Fibroblast of pulmonary artery (primary cell): ENCODE measurements around the gene IFNG.

ENCODE experiments used
- DNase-seq: peaks from one replicate; pipeline ENCODE4 v3.0.0-alpha.2; 2010; ENCODE audit warnings: low read depth
- H3K4me3 ChIP-seq: replicated peaks from 2 replicates; pipeline ENCODE4 v1.5.1; 2011; ENCODE audit warnings: low read depth, mild to moderate bottlenecking, control low read depth, low read length, moderate library complexity
- CTCF ChIP-seq: IDR thresholded peaks from 2 replicates; pipeline ENCODE4 v1.5.1; 2011; ENCODE audit warnings: mild to moderate bottlenecking, control low read depth, low read length, inconsistent platforms; ENCODE audit errors: missing control alignments

The IFNG gene

GRCh38 chr12:68137335-68137830 lies 22.2 kb downstream of the IFNG start:
- DNase-seq, result no peak
- H3K4me3 ChIP-seq, result no peak overlapping the region
- TF ChIP-seq CTCF, result no peak

DNA sequence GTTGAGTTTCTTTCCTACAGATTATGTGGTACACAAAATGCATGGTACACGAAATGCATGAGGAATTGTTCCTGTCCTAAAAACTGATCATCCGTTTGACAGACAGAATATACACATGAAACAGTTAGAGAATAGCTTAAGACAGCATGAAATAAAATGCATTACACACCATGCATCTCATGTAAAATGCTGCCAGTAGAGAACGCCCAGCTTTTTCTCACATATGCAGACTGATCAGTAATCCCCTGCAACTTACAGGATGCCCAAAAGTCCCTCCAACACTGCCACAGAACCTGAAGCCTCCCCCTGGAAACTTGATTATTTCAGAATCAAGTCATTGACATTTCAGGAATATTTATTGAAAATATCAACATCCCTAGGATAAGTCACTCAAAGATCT lies 24.0 kb downstream of the IFNG start:
- no peak for DNase-seq
- no peak overlapping the region for H3K4me3 ChIP-seq
- TF ChIP-seq CTCF, result no peak

DNA sequence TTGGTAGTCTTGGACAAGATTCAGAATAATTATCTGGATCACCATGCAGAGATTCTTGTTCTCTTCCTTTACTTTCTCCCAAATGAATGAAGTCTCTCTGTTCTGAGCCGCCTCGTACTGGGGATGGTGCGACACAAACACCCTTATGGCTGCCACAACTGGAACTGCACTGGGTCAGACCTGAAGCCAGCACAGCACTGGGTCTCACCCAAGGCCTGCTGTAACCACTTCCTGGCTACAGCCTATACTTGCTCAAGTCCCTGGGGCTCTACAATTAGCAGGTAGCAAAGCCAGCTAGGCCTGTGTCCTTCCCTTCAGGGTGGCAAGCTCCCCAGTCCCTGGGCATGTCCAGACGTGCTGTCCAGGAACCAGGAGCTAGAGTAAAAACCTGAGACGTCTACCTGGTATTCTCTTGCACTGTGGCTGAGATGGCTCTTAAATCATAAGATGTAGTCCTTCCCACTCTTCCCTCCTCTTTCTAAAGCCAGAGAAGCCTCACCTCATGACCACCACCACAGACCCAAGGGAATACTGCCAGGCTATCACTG lies 27.6 kb downstream of the IFNG start:
- TF ChIP-seq CTCF, result no peak
- no peak for DNase-seq
- H3K4me3 ChIP-seq, result no peak overlapping the region

DNA sequence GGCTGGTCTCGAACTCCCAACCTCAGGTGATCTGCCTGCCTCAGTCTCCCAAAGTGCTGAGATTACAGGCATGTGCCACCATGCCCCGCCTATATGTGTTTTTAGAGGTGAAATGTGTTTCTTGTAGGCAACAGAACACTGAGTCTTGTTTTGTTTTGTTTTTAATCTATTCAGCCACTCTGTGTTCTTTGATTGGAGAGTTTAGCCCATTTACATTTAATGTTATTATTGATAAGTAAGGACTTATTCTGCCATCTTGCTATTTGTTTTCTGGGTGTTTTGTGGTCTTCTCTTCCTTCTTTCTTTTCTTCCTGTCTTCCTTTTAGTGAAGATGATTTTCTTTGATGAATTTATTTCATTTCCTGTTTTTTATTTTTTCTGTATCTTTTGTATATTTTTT lies 29.6 kb downstream of the IFNG start:
- TF ChIP-seq CTCF, result no peak
- no peak overlapping the region for H3K4me3 ChIP-seq
- no peak for DNase-seq

DNA sequence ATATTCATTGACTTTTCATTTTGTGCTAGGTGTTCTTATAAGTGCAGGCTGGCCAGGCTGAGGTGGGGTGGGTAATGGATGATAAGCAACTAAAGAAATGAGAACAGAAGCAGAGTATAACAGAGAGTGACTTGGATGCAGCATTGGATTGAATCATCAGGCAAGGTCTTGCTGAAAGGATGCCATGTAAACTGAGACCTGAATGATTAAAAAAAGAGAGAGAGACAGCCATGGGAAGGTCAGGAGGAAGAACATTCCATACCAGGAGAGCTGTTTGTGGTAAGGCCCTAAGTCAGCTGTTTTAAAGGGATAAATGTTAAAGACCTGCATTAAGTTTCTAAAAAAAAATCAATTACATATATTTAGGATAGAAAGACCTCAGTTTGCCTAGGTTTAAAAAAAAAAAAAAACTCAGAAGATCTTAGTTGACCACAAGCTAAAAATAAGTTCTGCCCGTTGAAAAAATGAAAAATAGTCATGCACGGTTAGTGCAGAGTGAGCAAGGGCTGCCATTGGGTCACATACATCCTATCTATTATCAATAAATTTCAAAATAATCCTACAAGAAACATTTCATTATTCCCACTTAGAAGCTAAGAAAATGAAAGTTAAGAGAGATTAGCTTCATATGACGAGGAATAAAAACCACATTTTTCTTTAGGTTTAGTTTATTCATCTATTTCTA lies 37.2 kb downstream of the IFNG start:
- no peak for TF ChIP-seq CTCF
- H3K4me3 ChIP-seq, result no peak overlapping the region
- DNase-seq, result no peak

- TF ChIP-seq CTCF, result no peak
- no peak overlapping the region for H3K4me3 ChIP-seq
- no peak for DNase-seq
These were observed 38.4 kb downstream of the IFNG start for GRCh38 chr12:68121143-68121542.

DNA sequence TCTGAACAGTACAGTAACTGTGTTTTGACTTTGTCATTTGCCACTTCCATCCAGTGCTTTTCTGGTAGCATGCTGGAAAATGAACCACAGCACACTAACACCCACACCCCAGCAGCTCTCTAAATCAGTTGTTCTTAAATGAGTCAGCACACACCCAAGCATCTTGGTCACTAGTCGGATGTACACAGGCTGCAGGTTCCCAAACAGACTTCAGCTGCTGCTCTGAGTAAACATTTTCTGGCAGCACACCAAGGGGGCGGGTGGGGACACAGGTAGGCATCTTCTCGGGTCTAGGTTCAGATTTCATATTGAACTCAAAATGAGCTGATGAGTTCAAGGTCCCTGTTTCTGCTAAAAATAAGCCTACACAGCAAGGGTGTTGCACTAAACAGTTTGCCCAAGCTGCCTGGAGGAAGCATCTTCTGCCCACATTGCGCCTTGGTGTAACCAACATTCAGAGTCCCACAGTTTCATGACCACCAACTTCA lies 39.8 kb downstream of the IFNG start:
- no peak overlapping the region for H3K4me3 ChIP-seq
- no peak for DNase-seq
- no peak for TF ChIP-seq CTCF
